HEK293T (cell line): Measurements from ENCODE around the gene SPPL3.

Experiments
- ARNT ChIP-seq: fragments of 450-650 bp; IDR thresholded peaks from 2 replicates; pipeline ENCODE4 v1.6.1; 2017; ENCODE audit warnings: mild to moderate bottlenecking
- BHLHE40 ChIP-seq: fragments of 450-650 bp; IDR thresholded peaks from 2 replicates; pipeline ENCODE4 v1.6.1; 2016; ENCODE audit warnings: mild to moderate bottlenecking, moderate library complexity, borderline replicate concordance
- ELF4 ChIP-seq: fragments of 450-650 bp; IDR thresholded peaks from 2 replicates; pipeline ENCODE4 v1.6.1; 2017; ENCODE audit warnings: antibody characterized with exemption
- FOXA1 ChIP-seq: fragments of 450-650 bp; IDR thresholded peaks from 2 replicates; pipeline ENCODE4 v1.6.1; 2016; ENCODE audit warnings: mild to moderate bottlenecking
- FOXM1 ChIP-seq: fragments of 450-650 bp; IDR thresholded peaks from 2 replicates; pipeline ENCODE4 v1.6.1; 2017; ENCODE audit warnings: mild to moderate bottlenecking, borderline replicate concordance
- LEF1 ChIP-seq: fragments of 450-650 bp; IDR thresholded peaks from 2 replicates; pipeline ENCODE4 v1.6.1; 2017; ENCODE audit warnings: mild to moderate bottlenecking, borderline replicate concordance
- NFRKB ChIP-seq: fragments of 450-650 bp; IDR thresholded peaks from 2 replicates; pipeline ENCODE4 v1.6.1; 2016; ENCODE audit warnings: mild to moderate bottlenecking, moderate library complexity
- PKNOX1 ChIP-seq: fragments of 450-650 bp; IDR thresholded peaks from 2 replicates; pipeline ENCODE4 v1.6.1; 2016
- SP1 ChIP-seq: fragments of 450-650 bp; IDR thresholded peaks from 2 replicates; pipeline ENCODE4 v1.6.1; 2017
- SUZ12 ChIP-seq: fragments of 450-650 bp; IDR thresholded peaks from 2 replicates; pipeline ENCODE4 v1.6.1; 2016; ENCODE audit warnings: mild to moderate bottlenecking
- TARDBP ChIP-seq: fragments of 450-650 bp; IDR thresholded peaks from 2 replicates; pipeline ENCODE4 v1.6.1; 2016

DNA sequence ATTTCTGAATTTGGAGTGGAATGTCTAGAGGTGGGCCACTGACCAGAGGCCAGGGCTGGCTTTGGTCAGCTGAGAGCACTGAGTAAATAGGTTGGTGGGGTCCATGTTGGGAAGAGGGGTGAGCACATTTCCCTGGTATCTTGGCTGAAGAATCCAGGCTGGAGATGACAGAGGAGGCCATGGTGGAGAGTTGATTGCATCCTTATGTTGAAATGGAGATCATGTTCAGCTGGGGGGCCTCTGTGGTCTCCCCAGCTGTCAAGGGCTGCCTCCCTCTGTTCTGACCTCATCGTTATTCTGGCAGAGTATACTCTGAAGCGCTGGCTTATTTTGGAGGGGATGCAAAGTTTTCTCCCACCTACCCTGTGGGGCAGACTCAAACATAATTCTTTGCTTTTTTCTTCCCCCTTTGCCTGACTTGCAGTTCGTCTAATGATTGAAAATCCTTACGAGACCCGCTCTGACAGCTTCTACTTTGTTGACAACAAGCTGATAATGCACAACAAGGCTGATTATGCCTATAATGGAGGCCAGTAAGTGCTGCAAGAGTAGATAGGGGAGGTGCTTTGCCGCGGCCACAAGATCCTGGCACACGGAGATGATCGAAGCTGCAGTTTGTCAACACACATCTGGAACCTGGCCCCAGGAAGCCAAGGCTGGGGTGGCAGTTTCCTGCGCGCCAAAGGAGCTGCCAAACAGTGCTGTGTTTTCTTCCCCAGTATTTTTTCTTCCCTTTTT lies 184.5 kb downstream of the SPPL3 start:
- no peak for TF ChIP-seq SP1
- no peak for TF ChIP-seq TARDBP
- TF ChIP-seq BHLHE40 = no peak
- no peak for TF ChIP-seq SUZ12
- TF ChIP-seq FOXM1 = no peak
- no peak for TF ChIP-seq NFRKB
- no peak for TF ChIP-seq PKNOX1
- TF ChIP-seq ARNT = no peak
- no peak for TF ChIP-seq LEF1
- no peak for TF ChIP-seq ELF4
- no peak for TF ChIP-seq FOXA1
